Adrenal gland (tissue), 12 donors: ENCODE data around the gene COX19. TPM values are rescaled to one million over a fixed set of nuclear protein-coding genes. Genes with fewer than 3 reads are reported as not detected.

Experiments
- DNase-seq, 7 donors: peaks; one replicate each; pipeline ENCODE4 v3.0.0-alpha.2; 2019 to 2020
- H3K27ac ChIP-seq, 5 donors: fragments of 200-600 bp; sonication (generic) in 4 of 5; 1 replicate in 3 of 5; 2 replicates in 2 of 5; pipeline versions ENCODE4 v1.5.1 to v1.8.0; 2016 to 2020; ENCODE audit warnings: mild to moderate bottlenecking in 1 of 5
- H3K27me3 ChIP-seq: fragments of 200-600 bp; 2 replicates; pipeline ENCODE4 v1.8.0; 2021
- H3K36me3 ChIP-seq, 2 donors: fragments of 200-600 bp; replicated peaks in 1 of 2; 1 replicate in 1 of 2; 2 replicates in 1 of 2; pipeline versions ENCODE4 v1.5.1 to v1.8.0; 2018 to 2022
- H3K4me1 ChIP-seq, 2 donors: fragments of 200-600 bp; replicated peaks in 1 of 2; 1 replicate in 1 of 2; 2 replicates in 1 of 2; pipeline versions ENCODE4 v1.5.1 to v1.8.0; 2018 to 2021
- H3K4me3 ChIP-seq, 4 donors: fragments of 200-600 bp; sonication (generic) in 3 of 4; one replicate each; pipeline ENCODE4 v1.5.1; 2016 to 2018
- H3K9me3 ChIP-seq, 3 donors: fragments of 200-600 bp; sonication (generic) in 1 of 3; replicated peaks in 1 of 3; 1 replicate in 2 of 3; 2 replicates in 1 of 3; pipeline versions ENCODE4 v1.5.1 to v1.8.0; 2016 to 2021
- CTCF ChIP-seq, 6 experiments: fragments of 450-650 bp in 4 of 6; fragments of 200-600 bp in 2 of 6; sonication (generic) in 1 of 6; IDR thresholded peaks; 1 replicate in 5 of 6; 2 replicates in 1 of 6; pipeline versions ENCODE4 v1.5.1 to v1.8.0; 2016 to 2021; ENCODE audit warnings: antibody characterized with exemption in 6 of 6, mild to moderate bottlenecking in 2 of 6, moderate library complexity in 1 of 6
- POLR2A ChIP-seq, 2 donors: fragments of 450-650 bp; IDR thresholded peaks; one replicate each; pipeline ENCODE4 v1.6.1; 2017; ENCODE audit warnings: antibody characterized with exemption in 2 of 2, mild to moderate bottlenecking in 2 of 2, moderate library complexity in 1 of 2
- WGBS, 4 donors: extraction: QIAGEN DNeasy Blood & Tissue Kit in 2 of 4; methylation state at CpG; one replicate each; pipeline versions ENCODE4 v1.1.5 to v1.1.7; 2013 to 2017; 5-methylcytosine and 5-hydroxymethylcytosine counted together
- intact Hi-C, 2 donors: fragments of 100-400 bp; cut with DNase I; formaldehyde crosslinking; loops; one replicate each; pipeline versions ENCODE4 v1.14.1 to v1.15.0; 2022 to 2023
- polyA plus RNA-seq, 3 donors: library from polyadenylated mRNA; stranded (reverse); fragments of 200-250 nt in 2 of 3; fragments of 350-450 nt in 1 of 3; fragmentation: Illumina TruSeq in 1 of 3; extraction: RNeasy Lipid Tissue Mini Kit (QIAGEN cat#74804) in 1 of 3; gene quantifications; one replicate each; pipeline ENCODE4 v1.2.3, GENCODE V29; 2013 to 2014
- total RNA-seq, 9 donors: library from RNA; depleted of rRNA in 4 of 9; stranded (reverse); fragments of >200 nt in 4 of 9; fragments of 120-200 nt in 1 of 9; fragmentation: NEBNext Ultra II Directional in 1 of 9; extraction: Animal tissue kit (Norgen Biotek cat#: 25700) in 1 of 9; gene quantifications; one replicate each; pipeline versions ENCODE4 v1.1.0 to v1.2.4, GENCODE V29; 2013 to 2023
- donor health status: healthy with polysubstance abuse.
- donor health status: Bipolar disorder and iron deficiency.
- donor health status: DM: yes; HTN: yes; CAD: no.
- donor health status: DM: no; HTN: no; CAD: no.
- donor health status: DM: no; HTN: no; CAD: no.
- donor health status: DM: yes; HTN: yes; CAD: no.

COX19 gene
- total and polyA plus RNA-seq, 12 donors: 9.1 to 32.4 (median 18.9) TPM

GRCh38 chr7:999149-999879, 24.0 kb upstream of the COX19 start:
- TF ChIP-seq POLR2A (IDR thresholded peaks at IDR 0.05) (no peak), CTCF (IDR thresholded peaks at IDR 0.05) (no peak)
- no peaks in the 10 kb centered on the region for H3K9me3 ChIP-seq
- no peak for DNase-seq
- no peaks in the 10 kb centered on the region for H3K27me3 ChIP-seq
- intact Hi-C loops: loop anchor here in 1 of 2 donors (10.0 kb wide), 1 partner anchor 175 kb away; no protein-coding TSS in a partner anchor
- 75 to 89% (median 86%) methylated on average over 16 to 28 of the region's 28 CpGs for whole genome bisulfite sequencing, 4 donors
- no peak overlapping the region for H3K27ac ChIP-seq
- H3K36me3 ChIP-seq: peaks cover 0 to 3% of the 10 kb centered on the region in 2 donors
- peaks cover 0 to 2% of the 10 kb centered on the region in 2 donors for H3K4me1 ChIP-seq
- no peak overlapping the region for H3K4me3 ChIP-seq

DNA sequence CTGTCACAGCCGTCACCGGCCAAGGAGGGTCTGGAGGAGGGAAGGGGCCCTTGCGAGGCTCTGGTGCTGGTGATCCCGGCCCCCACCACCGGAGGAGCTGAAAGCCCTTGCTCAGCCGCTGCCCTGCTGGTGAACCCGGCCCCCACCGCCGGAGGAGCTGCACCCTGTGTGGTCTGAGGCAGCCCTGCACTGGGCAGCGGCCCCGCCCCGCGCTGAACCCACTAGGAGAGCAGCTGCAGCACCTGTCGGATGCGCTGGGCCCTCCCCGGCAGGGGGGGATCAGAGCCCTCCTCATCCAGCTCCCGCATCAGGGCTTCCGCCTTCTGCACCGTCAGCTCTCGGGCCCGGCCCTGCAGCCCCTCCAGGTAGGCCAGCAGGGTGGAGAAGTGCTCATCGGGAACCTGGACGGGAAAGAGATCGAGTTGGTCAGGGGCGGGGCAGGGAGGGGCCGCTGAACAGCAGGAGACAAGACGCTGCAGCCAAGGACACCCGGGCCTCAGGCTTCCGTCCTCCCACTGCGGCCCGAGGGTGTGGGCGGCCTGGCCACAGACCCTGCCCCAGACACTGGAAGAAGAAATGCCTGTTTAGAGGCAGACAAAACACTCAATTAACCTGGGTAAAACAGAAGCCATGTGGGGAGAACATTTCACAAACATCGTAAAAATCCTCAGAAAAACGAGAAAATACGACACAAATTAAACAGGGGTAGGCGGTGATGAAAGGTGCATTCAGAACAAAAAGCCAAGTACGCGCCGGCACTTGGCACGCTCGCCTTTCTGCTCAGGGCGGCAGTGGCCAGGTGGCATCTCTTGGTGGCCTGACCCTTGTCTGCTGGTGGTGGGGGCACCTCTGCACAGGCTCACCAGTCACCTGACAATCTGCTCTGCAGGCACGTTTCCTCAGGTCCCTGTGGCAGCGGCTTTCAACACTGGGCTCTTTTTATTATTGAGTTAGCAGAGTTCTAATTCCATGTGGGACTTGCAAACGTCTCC, 22.4 kb upstream of the COX19 start:
- no peak for TF ChIP-seq CTCF (IDR thresholded peaks at IDR 0.05)
- no peak for TF ChIP-seq POLR2A (IDR thresholded peaks at IDR 0.05)
- no peaks in the 10 kb centered on the region for H3K9me3 ChIP-seq
- WGBS, 4 donors: 79 to 85% (median 82%) methylated on average over 25 to 45 of the region's 45 CpGs
- no peak overlapping the region for H3K4me3 ChIP-seq
- H3K36me3 ChIP-seq: peaks cover 0 to 3% of the 10 kb centered on the region in 2 donors
- intact Hi-C loops: loop anchor here in 1 of 2 donors (10.0 kb wide), 1 partner anchor 177 kb away; no protein-coding TSS in a partner anchor
- no peaks in the 10 kb centered on the region for H3K27me3 ChIP-seq
- H3K4me1 ChIP-seq: no peaks in the 10 kb centered on the region
- no peak for DNase-seq
- H3K27ac ChIP-seq: no peak overlapping the region

DNA sequence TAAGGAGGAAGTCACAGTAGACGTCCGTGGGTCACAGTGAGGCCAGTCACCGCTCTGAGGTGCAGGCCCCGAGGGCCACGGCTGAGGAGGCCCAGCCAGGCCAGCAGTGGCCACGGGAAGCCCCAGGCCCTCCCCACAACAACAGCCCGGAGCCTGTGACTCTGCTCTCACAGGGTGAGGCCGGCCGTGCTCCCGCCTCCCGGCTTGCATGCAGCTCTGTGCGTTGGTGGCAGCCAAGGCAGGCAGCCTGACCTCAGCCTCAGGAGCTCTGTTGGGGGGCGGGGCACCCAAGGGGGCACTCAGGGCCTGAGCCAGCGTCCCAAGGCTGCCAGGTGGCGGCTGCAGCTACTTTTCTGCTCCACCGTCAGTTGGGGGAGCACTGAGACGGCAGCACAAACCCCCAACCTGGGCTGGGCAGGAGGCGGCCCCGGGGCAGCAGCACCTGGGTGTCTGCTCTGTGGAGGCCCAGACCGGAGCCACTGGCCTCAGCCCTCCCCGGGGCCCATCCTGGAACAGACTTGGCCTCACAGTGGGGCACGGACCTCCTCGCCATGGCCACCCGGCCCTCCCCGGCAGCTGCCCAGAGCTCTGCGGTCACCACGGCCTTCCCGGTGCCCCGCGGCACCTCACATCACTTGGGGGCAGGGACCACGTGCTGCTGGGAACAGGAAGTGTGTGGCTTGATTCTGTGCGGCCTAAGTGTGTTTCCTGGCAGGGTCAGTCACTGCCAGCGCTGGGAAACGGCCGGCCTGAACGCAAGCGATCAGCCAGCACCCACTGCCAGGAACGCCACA, 20.9 kb upstream of the COX19 start:
- H3K36me3 ChIP-seq: peaks cover 0 to 3% of the 10 kb centered on the region in 2 donors
- H3K9me3 ChIP-seq: no peaks in the 10 kb centered on the region
- TF ChIP-seq CTCF (IDR thresholded peaks at IDR 0.05): no peak
- intact Hi-C loops: loop anchor here in 1 of 2 donors (10.0 kb wide), 1 partner anchor 179 kb away; no protein-coding TSS in a partner anchor
- H3K27me3 ChIP-seq: no peaks in the 10 kb centered on the region
- no peak overlapping the region for H3K4me3 ChIP-seq
- peaks cover 0 to 3% of the 10 kb centered on the region in 2 donors for H3K4me1 ChIP-seq
- no peak overlapping the region for H3K27ac ChIP-seq
- WGBS, 4 donors: 84 to 89% (median 89%) methylated on average over 14 to 38 of the region's 38 CpGs; no CpG with 5 or more reads in 1 of the 4 donors
- DNase-seq: no peak
